ENCODE data around the gene ASCC1. TPM values are rescaled to one million over a fixed set of nuclear protein-coding genes. Genes with fewer than 3 reads are reported as not detected.

ASCC1 gene
- total RNA-seq, 1 donor from 2014 or later, result 35.6 TPM

DNA sequence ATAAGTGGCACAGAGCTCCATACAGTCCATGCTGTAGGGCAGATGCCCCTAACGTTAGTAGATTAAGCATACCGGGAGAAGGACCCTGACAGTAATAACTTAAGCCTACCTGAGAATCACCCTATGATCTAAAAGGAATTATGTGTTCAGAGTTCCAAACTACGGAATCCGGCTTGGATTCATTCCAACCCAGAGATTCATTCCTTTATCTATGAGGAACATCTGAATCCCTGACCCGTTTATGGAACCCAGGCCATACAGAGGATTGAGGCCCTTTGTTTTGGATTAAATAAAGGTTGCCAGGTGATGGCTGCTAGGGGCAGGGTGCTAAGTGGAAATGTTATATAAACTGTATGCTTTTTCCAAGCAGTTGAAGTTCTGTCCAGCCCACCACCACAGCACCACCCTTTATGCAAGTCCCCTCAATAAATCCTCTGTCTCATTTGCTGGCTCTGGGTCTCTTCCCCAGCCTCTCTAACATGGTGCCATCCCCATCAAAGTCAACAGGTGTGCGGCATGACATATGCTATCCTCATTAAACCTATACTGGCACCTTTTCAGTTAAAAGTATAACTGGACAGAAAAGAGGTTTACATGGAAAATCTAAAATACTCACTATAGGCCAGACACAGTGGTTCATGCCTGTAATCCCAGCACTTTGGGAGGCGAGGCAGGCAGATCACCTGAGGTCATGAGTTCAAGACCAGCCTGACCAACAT lies 9.4 kb downstream of the ASCC1 start:
- no peak overlapping the region for H3K27ac Mint-ChIP-seq (ENCODE audit: unreplicated experiment)
- no peak for DNase-seq (ENCODE audit: low read depth, low spot score)
- no peaks in the 10 kb centered on the region for H3K9me3 Mint-ChIP-seq
- H3K27me3 Mint-ChIP-seq (ENCODE audit: low read depth), result no peaks in the 10 kb centered on the region
- TF ChIP-seq, protein P1, sequence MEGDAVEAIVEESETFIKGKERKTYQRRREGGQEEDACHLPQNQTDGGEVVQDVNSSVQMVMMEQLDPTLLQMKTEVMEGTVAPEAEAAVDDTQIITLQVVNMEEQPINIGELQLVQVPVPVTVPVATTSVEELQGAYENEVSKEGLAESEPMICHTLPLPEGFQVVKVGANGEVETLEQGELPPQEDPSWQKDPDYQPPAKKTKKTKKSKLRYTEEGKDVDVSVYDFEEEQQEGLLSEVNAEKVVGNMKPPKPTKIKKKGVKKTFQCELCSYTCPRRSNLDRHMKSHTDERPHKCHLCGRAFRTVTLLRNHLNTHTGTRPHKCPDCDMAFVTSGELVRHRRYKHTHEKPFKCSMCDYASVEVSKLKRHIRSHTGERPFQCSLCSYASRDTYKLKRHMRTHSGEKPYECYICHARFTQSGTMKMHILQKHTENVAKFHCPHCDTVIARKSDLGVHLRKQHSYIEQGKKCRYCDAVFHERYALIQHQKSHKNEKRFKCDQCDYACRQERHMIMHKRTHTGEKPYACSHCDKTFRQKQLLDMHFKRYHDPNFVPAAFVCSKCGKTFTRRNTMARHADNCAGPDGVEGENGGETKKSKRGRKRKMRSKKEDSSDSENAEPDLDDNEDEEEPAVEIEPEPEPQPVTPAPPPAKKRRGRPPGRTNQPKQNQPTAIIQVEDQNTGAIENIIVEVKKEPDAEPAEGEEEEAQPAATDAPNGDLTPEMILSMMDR (conservative IDR thresholded peaks at IDR 0.05), result no peak
- no peaks in the 10 kb centered on the region for H3K36me3 Mint-ChIP-seq (ENCODE audit: low read depth)
- H3K4me1 Mint-ChIP-seq, result no peaks in the 10 kb centered on the region
- no peak overlapping the region for H3K4me3 Mint-ChIP-seq

DNA sequence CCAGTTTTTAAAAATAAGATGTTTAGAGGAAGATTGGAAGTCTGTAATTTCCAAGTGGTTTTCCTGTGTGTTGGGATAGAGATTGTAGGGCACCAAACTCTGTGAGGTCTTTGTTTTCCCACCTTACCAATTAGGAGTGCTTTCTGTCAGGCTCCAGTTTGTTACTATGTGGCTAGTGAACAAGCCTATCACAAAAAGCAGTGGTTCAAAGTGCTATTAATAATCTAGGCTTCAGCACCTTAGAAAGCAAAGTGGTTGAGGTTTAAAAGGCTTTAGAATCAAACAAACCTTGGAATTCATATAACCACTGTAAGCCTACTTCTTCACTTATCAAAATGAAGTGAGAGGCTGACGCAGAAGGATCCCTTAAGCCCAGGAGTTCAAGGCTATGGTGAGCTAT lies 11.4 kb downstream of the ASCC1 start:
- H3K27me3 Mint-ChIP-seq (ENCODE audit: low read depth), result no peaks in the 10 kb centered on the region
- H3K9me3 Mint-ChIP-seq, result no peaks in the 10 kb centered on the region
- no peak for DNase-seq (ENCODE audit: low read depth, low spot score)
- H3K27ac Mint-ChIP-seq (ENCODE audit: unreplicated experiment), result no peak overlapping the region
- H3K4me1 Mint-ChIP-seq, result no peaks in the 10 kb centered on the region
- TF ChIP-seq, protein P1 (conservative IDR thresholded peaks at IDR 0.05), result no peak
- no peaks in the 10 kb centered on the region for H3K36me3 Mint-ChIP-seq (ENCODE audit: low read depth)
- no peak overlapping the region for H3K4me3 Mint-ChIP-seq

DNA sequence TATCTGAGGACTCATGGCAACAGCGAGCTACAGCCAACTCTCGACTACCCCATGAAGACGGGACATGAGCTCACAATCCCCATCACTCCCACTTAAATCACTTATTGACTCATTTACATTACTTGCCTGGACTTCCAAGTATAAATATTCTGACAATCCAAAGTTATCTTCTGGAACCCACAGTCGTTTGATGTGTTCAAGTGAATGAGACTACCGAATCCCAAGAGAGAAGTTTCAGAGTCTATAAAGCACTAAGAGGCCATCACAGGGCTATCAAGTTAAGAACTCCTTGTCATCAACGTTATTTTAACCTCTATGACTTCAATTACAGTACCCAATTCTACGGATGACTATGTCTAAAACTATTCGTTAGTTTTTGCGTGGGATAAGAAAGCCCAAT lies 11.8 kb downstream of the ASCC1 start:
- no peak for DNase-seq (ENCODE audit: low read depth, low spot score)
- H3K36me3 Mint-ChIP-seq (ENCODE audit: low read depth), result no peaks in the 10 kb centered on the region
- H3K27ac Mint-ChIP-seq (ENCODE audit: unreplicated experiment), result peak overlapping the region; percentile 63
- no peaks in the 10 kb centered on the region for H3K9me3 Mint-ChIP-seq
- TF ChIP-seq, protein P1 (conservative IDR thresholded peaks at IDR 0.05), result no peak
- no peaks in the 10 kb centered on the region for H3K4me1 Mint-ChIP-seq
- H3K27me3 Mint-ChIP-seq (ENCODE audit: low read depth), result no peaks in the 10 kb centered on the region
- H3K4me3 Mint-ChIP-seq, result no peak overlapping the region

DNA sequence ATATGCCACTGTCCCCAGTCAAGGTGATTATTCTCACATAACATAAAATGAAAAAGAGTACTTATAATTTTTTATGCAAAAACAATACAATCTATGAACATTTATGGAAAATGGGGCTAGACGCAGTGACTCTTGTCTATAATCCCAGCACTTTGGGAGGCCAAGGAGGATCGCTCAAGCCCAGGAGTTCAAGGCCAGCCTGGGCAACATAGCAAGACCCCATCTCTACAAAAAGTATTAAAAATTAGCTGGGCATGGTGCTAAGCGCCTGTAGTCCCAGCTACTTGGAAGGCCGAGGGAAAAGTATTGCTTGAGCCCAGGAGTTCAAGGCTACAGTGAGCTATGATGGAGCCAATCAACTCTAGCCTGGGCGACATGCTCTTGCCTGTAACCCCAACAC lies 14.8 kb downstream of the ASCC1 start:
- peaks cover 4% of the 10 kb centered on the region for H3K4me1 Mint-ChIP-seq
- no peaks in the 10 kb centered on the region for H3K9me3 Mint-ChIP-seq
- H3K36me3 Mint-ChIP-seq (ENCODE audit: low read depth), result no peaks in the 10 kb centered on the region
- no peak overlapping the region for H3K4me3 Mint-ChIP-seq
- no peak for DNase-seq (ENCODE audit: low read depth, low spot score)
- no peaks in the 10 kb centered on the region for H3K27me3 Mint-ChIP-seq (ENCODE audit: low read depth)
- TF ChIP-seq, protein P1 (conservative IDR thresholded peaks at IDR 0.05), result no peak
- no peak overlapping the region for H3K27ac Mint-ChIP-seq (ENCODE audit: unreplicated experiment)

DNA sequence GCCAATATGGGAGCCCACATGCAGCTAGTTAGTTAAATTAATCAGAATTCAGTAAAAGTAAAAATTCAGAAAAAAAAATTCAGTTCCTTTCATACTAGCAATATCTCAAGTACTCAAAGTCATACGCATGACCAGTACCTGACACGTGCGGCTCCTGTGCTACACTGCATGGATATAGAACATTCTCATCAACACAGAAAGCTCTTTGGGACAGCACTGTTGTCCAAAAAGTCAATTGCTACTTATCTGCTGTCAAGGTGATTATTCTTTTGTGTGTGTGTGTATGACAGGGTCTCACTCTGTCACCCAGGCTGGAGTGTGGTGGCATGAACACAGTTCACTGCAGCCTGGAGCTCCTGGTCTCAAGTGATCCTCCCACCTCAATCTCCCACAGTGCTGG lies 15.2 kb downstream of the ASCC1 start:
- H3K9me3 Mint-ChIP-seq, result no peaks in the 10 kb centered on the region
- H3K27ac Mint-ChIP-seq (ENCODE audit: unreplicated experiment), result no peak overlapping the region
- no peak overlapping the region for H3K4me3 Mint-ChIP-seq
- H3K36me3 Mint-ChIP-seq (ENCODE audit: low read depth), result no peaks in the 10 kb centered on the region
- peaks cover 4% of the 10 kb centered on the region for H3K4me1 Mint-ChIP-seq
- TF ChIP-seq, protein P1 (conservative IDR thresholded peaks at IDR 0.05), result no peak
- DNase-seq (ENCODE audit: low read depth, low spot score), result no peak
- no peaks in the 10 kb centered on the region for H3K27me3 Mint-ChIP-seq (ENCODE audit: low read depth)

All from neural crest cell (in vitro differentiated cells).